Measurements from ENCODE around the gene LY6G6D.

GRCh38 chr6:31765559-31765909 is 50.4 kb downstream of the LY6G6D start:
- TF ChIP-seq CTCF (IDR thresholded peaks at IDR 0.05 in 4 of 5, conservative IDR thresholded peaks at IDR 0.05 in 1 of 5) (no peak), POLR2A (IDR thresholded peaks at IDR 0.05) (no peak)

Measured in gastrocnemius medialis (tissue), 4 donors.